ENCODE measurements around the gene PSMD12. TPM values are rescaled to one million over a fixed set of nuclear protein-coding genes. Genes with fewer than 3 reads are reported as not detected.

PSMD12 gene
- total RNA-seq, 1 donor from 2014 or later, result 36.4 TPM

- Mint-ChIP-seq H3K4me3 (ENCODE audit: unreplicated experiment) (no peak overlapping the region), H3K27me3 (ENCODE audit: unreplicated experiment) (no peaks in the 10 kb centered on the region), H3K27ac (ENCODE audit: unreplicated experiment) (no peak overlapping the region), H3K4me1 (ENCODE audit: unreplicated experiment) (peaks cover 12% of the 10 kb centered on the region), H3K36me3 (ENCODE audit: unreplicated experiment) (peaks cover 5% of the 10 kb centered on the region), H3K9me3 (ENCODE audit: unreplicated experiment) (no peaks in the 10 kb centered on the region)
- no peak for DNase-seq (ENCODE audit: extremely low spot score, unreplicated experiment)
- TF ChIP-seq CTCF (IDR thresholded peaks at IDR 0.05), result no peak
Measured at GRCh38 chr17:67401598-67402504, 35.5 kb upstream of the PSMD12 start.

- H3K27ac Mint-ChIP-seq (ENCODE audit: unreplicated experiment), result no peak overlapping the region
Measured at GRCh38 chr17:67401106-67401505, 34.7 kb upstream of the PSMD12 start.

GRCh38 chr17:67400193-67400592, 33.8 kb upstream of the PSMD12 start:
- no peak for TF ChIP-seq CTCF (IDR thresholded peaks at IDR 0.05)
- Mint-ChIP-seq H3K27ac (ENCODE audit: unreplicated experiment) (peak overlapping the region; percentile 42), H3K27me3 (ENCODE audit: unreplicated experiment) (no peaks in the 10 kb centered on the region), H3K4me1 (ENCODE audit: unreplicated experiment) (peaks cover 12% of the 10 kb centered on the region), H3K4me3 (ENCODE audit: unreplicated experiment) (no peak overlapping the region), H3K36me3 (ENCODE audit: unreplicated experiment) (peaks cover 5% of the 10 kb centered on the region), H3K9me3 (ENCODE audit: unreplicated experiment) (no peaks in the 10 kb centered on the region)
- DNase-seq (ENCODE audit: extremely low spot score, unreplicated experiment), result no peak

More at GRCh38 chr17:67401106-67401505, 34.7 kb upstream of the PSMD12 start:
- no peaks in the 10 kb centered on the region for H3K27me3 Mint-ChIP-seq (ENCODE audit: unreplicated experiment)
- no peaks in the 10 kb centered on the region for H3K9me3 Mint-ChIP-seq (ENCODE audit: unreplicated experiment)
- H3K4me3 Mint-ChIP-seq (ENCODE audit: unreplicated experiment), result no peak overlapping the region
- peaks cover 5% of the 10 kb centered on the region for H3K36me3 Mint-ChIP-seq (ENCODE audit: unreplicated experiment)
- no peak for DNase-seq (ENCODE audit: extremely low spot score, unreplicated experiment)
- TF ChIP-seq CTCF (IDR thresholded peaks at IDR 0.05), result no peak
- H3K4me1 Mint-ChIP-seq (ENCODE audit: unreplicated experiment), result peaks cover 12% of the 10 kb centered on the region

- no peak for TF ChIP-seq CTCF (IDR thresholded peaks at IDR 0.05)
- H3K4me3 Mint-ChIP-seq (ENCODE audit: unreplicated experiment), result no peak overlapping the region
- no peak for DNase-seq (ENCODE audit: extremely low spot score, unreplicated experiment)
- no peaks in the 10 kb centered on the region for H3K27me3 Mint-ChIP-seq (ENCODE audit: unreplicated experiment)
- H3K9me3 Mint-ChIP-seq (ENCODE audit: unreplicated experiment), result no peaks in the 10 kb centered on the region
- H3K36me3 Mint-ChIP-seq (ENCODE audit: unreplicated experiment), result peaks cover 5% of the 10 kb centered on the region
- H3K4me1 Mint-ChIP-seq (ENCODE audit: unreplicated experiment), result peaks cover 12% of the 10 kb centered on the region
- no peak overlapping the region for H3K27ac Mint-ChIP-seq (ENCODE audit: unreplicated experiment)
Measured at GRCh38 chr17:67399676-67400075, 33.3 kb upstream of the PSMD12 start.

- DNase-seq (ENCODE audit: extremely low spot score, unreplicated experiment), result no peak
- no peaks in the 10 kb centered on the region for H3K27me3 Mint-ChIP-seq (ENCODE audit: unreplicated experiment)
- peaks cover 16% of the 10 kb centered on the region for H3K4me1 Mint-ChIP-seq (ENCODE audit: unreplicated experiment)
- no peak overlapping the region for H3K4me3 Mint-ChIP-seq (ENCODE audit: unreplicated experiment)
- no peak overlapping the region for H3K27ac Mint-ChIP-seq (ENCODE audit: unreplicated experiment)
- H3K9me3 Mint-ChIP-seq (ENCODE audit: unreplicated experiment), result no peaks in the 10 kb centered on the region
- TF ChIP-seq CTCF (IDR thresholded peaks at IDR 0.05), result no peak
- peaks cover 8% of the 10 kb centered on the region for H3K36me3 Mint-ChIP-seq (ENCODE audit: unreplicated experiment)
Measured at GRCh38 chr17:67393809-67394397, 27.5 kb upstream of the PSMD12 start.

Measured in osteocyte (in vitro differentiated cells).